ENCODE measurements around the gene SEZ6L2. TPM values are rescaled to one million over a fixed set of nuclear protein-coding genes. Genes with fewer than 3 reads are reported as not detected.

Gene SEZ6L2
- total and polyA plus RNA-seq, 2 of the 13 experiments (the other 11 are each of a cell fraction or from before 2014, with no cell fraction given), result 14.9 to 16.9 TPM

GRCh38 chr16:29925105-29925756 lies 25.9 kb upstream of the SEZ6L2 start (continued):
- TF ChIP-seq ATRX (CRISPR knock-in tag; IDR thresholded peaks at IDR 0.05; ENCODE audit: borderline replicate concordance), result no peak
- TF ChIP-seq ZNF296 (CRISPR knock-in tag; conservative IDR thresholded peaks at IDR 0.05), result 0 out of 2 replicates have a peak, but pooled peaks have one; percentile 26
- no peak for TF ChIP-seq PRMT3 (CRISPR knock-in tag; IDR thresholded peaks at IDR 0.05; ENCODE audit: borderline replicate concordance, low read depth)
- TF ChIP-seq TSC22D2 (CRISPR knock-in tag; IDR thresholded peaks at IDR 0.05; ENCODE audit: borderline replicate concordance), result 0 out of 2 replicates have a peak, but pooled peaks have one; percentile 50
- TF ChIP-seq RBFOX2 (IDR thresholded peaks at IDR 0.05; ENCODE audit: low read depth, low read length), result no peak
- TF ChIP-seq HMG20B (CRISPR knock-in tag; conservative IDR thresholded peaks at IDR 0.05), result no peak
- TF ChIP-seq IRF9 (CRISPR knock-in tag; IDR thresholded peaks at IDR 0.05; ENCODE audit: borderline replicate concordance), result 0 out of 2 replicates have a peak, but pooled peaks have one; percentile 43
- TF ChIP-seq HMGA1 (CRISPR knock-in tag; conservative IDR thresholded peaks at IDR 0.05), result no peak
- TF ChIP-seq NFE2L2 (IDR thresholded peaks at IDR 0.05; ENCODE audit: low read length), result no peak
- TF ChIP-seq TEAD3 (CRISPR knock-in tag; optimal IDR thresholded peaks at IDR 0.05; ENCODE audit: borderline replicate concordance), result no peak
- 0 out of 2 replicates have a peak, but pooled peaks have one; percentile 6 for TF ChIP-seq PAXIP1 (CRISPR knock-in tag; conservative IDR thresholded peaks at IDR 0.05)
- TF ChIP-seq STAT5B (CRISPR knock-in tag; IDR thresholded peaks at IDR 0.05), result no peak
- no peak for TF ChIP-seq FOXC1 (CRISPR knock-in tag; IDR thresholded peaks at IDR 0.05; ENCODE audit: borderline replicate concordance)
- no peak for TF ChIP-seq MTF1 (CRISPR knock-in tag; IDR thresholded peaks at IDR 0.05)
- TF ChIP-seq ZNF335 (CRISPR knock-in tag; IDR thresholded peaks at IDR 0.05), result no peak
- TF ChIP-seq FOXP4 (CRISPR knock-in tag; IDR thresholded peaks at IDR 0.05), result no peak

All from HepG2 (cell line).